Measurements from ENCODE around the gene CTDSPL. TPM values are rescaled to one million over a fixed set of nuclear protein-coding genes. Genes with fewer than 3 reads are reported as not detected.

The CTDSPL gene
- total and polyA plus RNA-seq, 5 donors from 2014 or later: 0.08 to 1.7 TPM; not detected in 3

- peak overlapping the region; percentile 81 for H3K4me3 ChIP-seq (ENCODE audit: low read depth, low read length)
- no peaks in the 10 kb centered on the region for H3K9me3 ChIP-seq (ENCODE audit: control insufficient read depth in 2 of 2, low read length in 2 of 2)
- Mint-ChIP-seq H3K4me1 (peaks cover 8 to 66% (median 41%) of the 10 kb centered on the region in 4 donors), H3K9me3 (no peaks in the 10 kb centered on the region), H3K4me3 (peak overlapping the region; percentile 86 to 96 (median 95)), H3K27ac (peak overlapping the region; percentile 94 to 97 (median 95)), H3K36me3 (peaks cover 9% of the 10 kb centered on the region), H3K27me3 (no peaks in the 10 kb centered on the region)
- H3K36me3 ChIP-seq (ENCODE audit: control insufficient read depth, insufficient read depth, low read length): peaks cover 2% of the 10 kb centered on the region
- H3K27ac ChIP-seq (ENCODE audit: insufficient read depth, low read length, poor library complexity, severe bottlenecking): peak overlapping the region; percentile 80
- no peaks in the 10 kb centered on the region for H3K27me3 ChIP-seq (ENCODE audit: control insufficient read depth, insufficient read depth, low read length)
- DNase-seq (no peak), ATAC-seq (ENCODE audit: low read depth in 2 of 2) (no peak)
- H3K4me1 ChIP-seq (ENCODE audit: control insufficient read depth, insufficient read depth, low read length, poor library complexity, severe bottlenecking): peaks cover 56% of the 10 kb centered on the region
These were observed 132.9 kb downstream of the CTDSPL start for GRCh38 chr3:37994639-37994972.

- H3K27me3 ChIP-seq (ENCODE audit: control insufficient read depth, insufficient read depth, low read length): no peaks in the 10 kb centered on the region
- no peaks in the 10 kb centered on the region for H3K9me3 Mint-ChIP-seq
- H3K27ac ChIP-seq (ENCODE audit: insufficient read depth, low read length, poor library complexity, severe bottlenecking): peak overlapping the region; percentile 47
- peaks cover 6% of the 10 kb centered on the region for H3K36me3 ChIP-seq (ENCODE audit: control insufficient read depth, insufficient read depth, low read length)
- ATAC-seq (ENCODE audit: low read depth in 2 of 2): no peak
- no peaks in the 10 kb centered on the region for H3K27me3 Mint-ChIP-seq
- peak overlapping the region; percentile 21 to 95 (median 79) for H3K27ac Mint-ChIP-seq
- peak in 2 of 3 donors; percentile 31 to 66 for DNase-seq
- H3K4me1 ChIP-seq (ENCODE audit: control insufficient read depth, insufficient read depth, low read length, poor library complexity, severe bottlenecking): peaks cover 56% of the 10 kb centered on the region
- H3K9me3 ChIP-seq (ENCODE audit: control insufficient read depth in 2 of 2, low read length in 2 of 2): no peaks in the 10 kb centered on the region
- H3K4me1 Mint-ChIP-seq: peaks cover 8 to 67% (median 47%) of the 10 kb centered on the region in 4 donors
- peak overlapping the region; percentile 29 to 96 (median 90) for H3K4me3 Mint-ChIP-seq
- peaks cover 9% of the 10 kb centered on the region for H3K36me3 Mint-ChIP-seq
- peak overlapping the region; percentile 81 for H3K4me3 ChIP-seq (ENCODE audit: low read depth, low read length)
These were observed 134.3 kb downstream of the CTDSPL start for GRCh38 chr3:37995652-37996641.

GRCh38 chr3:37996785-37997301 is 135.2 kb downstream of the CTDSPL start:
- DNase-seq: peak; percentile 69 to 88 (median 82)
- peak overlapping the region; percentile 67 to 86 (median 73) for H3K4me3 Mint-ChIP-seq
- Histone ChIP-seq H3K27ac (ENCODE audit: insufficient read depth, low read length, poor library complexity, severe bottlenecking) (peak overlapping the region; percentile 47), H3K9me3 (ENCODE audit: control insufficient read depth in 2 of 2, low read length in 2 of 2) (no peaks in the 10 kb centered on the region), H3K27me3 (ENCODE audit: control insufficient read depth, insufficient read depth, low read length) (no peaks in the 10 kb centered on the region), H3K4me3 (ENCODE audit: low read depth, low read length) (no peak overlapping the region), H3K36me3 (ENCODE audit: control insufficient read depth, insufficient read depth, low read length) (peaks cover 11% of the 10 kb centered on the region), H3K4me1 (ENCODE audit: control insufficient read depth, insufficient read depth, low read length, poor library complexity, severe bottlenecking) (peaks cover 56% of the 10 kb centered on the region)
- H3K36me3 Mint-ChIP-seq: peaks cover 9% of the 10 kb centered on the region
- H3K27me3 Mint-ChIP-seq: no peaks in the 10 kb centered on the region
- ATAC-seq (ENCODE audit: low read depth in 2 of 2): peak; percentile 67 to 68
- peaks cover 8 to 67% (median 47%) of the 10 kb centered on the region in 4 donors for H3K4me1 Mint-ChIP-seq
- H3K27ac Mint-ChIP-seq: peak overlapping the region; percentile 79 to 95 (median 95)
- no peaks in the 10 kb centered on the region for H3K9me3 Mint-ChIP-seq

GRCh38 chr3:37997342-37997741 is 135.7 kb downstream of the CTDSPL start:
- Histone ChIP-seq H3K27ac (ENCODE audit: insufficient read depth, low read length, poor library complexity, severe bottlenecking) (peak overlapping the region; percentile 86), H3K27me3 (ENCODE audit: control insufficient read depth, insufficient read depth, low read length) (no peaks in the 10 kb centered on the region), H3K4me1 (ENCODE audit: control insufficient read depth, insufficient read depth, low read length, poor library complexity, severe bottlenecking) (peaks cover 56% of the 10 kb centered on the region), H3K4me3 (ENCODE audit: low read depth, low read length) (no peak overlapping the region), H3K9me3 (ENCODE audit: control insufficient read depth in 2 of 2, low read length in 2 of 2) (no peaks in the 10 kb centered on the region), H3K36me3 (ENCODE audit: control insufficient read depth, insufficient read depth, low read length) (peaks cover 16% of the 10 kb centered on the region)
- peaks cover 8 to 70% (median 47%) of the 10 kb centered on the region in 4 donors for H3K4me1 Mint-ChIP-seq
- ATAC-seq (ENCODE audit: low read depth in 2 of 2) (no peak), DNase-seq (no peak)
- H3K4me3 Mint-ChIP-seq: no peak overlapping the region
- H3K27me3 Mint-ChIP-seq: no peaks in the 10 kb centered on the region
- H3K9me3 Mint-ChIP-seq: no peaks in the 10 kb centered on the region
- H3K27ac Mint-ChIP-seq: peak overlapping the region; percentile 79 to 95 (median 95)
- peaks cover 9% of the 10 kb centered on the region for H3K36me3 Mint-ChIP-seq

GRCh38 chr3:37997791-37998370 is 136.2 kb downstream of the CTDSPL start:
- no peaks in the 10 kb centered on the region for H3K9me3 Mint-ChIP-seq
- Histone ChIP-seq H3K4me3 (ENCODE audit: low read depth, low read length) (no peak overlapping the region), H3K36me3 (ENCODE audit: control insufficient read depth, insufficient read depth, low read length) (peaks cover 17% of the 10 kb centered on the region), H3K27ac (ENCODE audit: insufficient read depth, low read length, poor library complexity, severe bottlenecking) (peak overlapping the region; percentile 86), H3K27me3 (ENCODE audit: control insufficient read depth, insufficient read depth, low read length) (no peaks in the 10 kb centered on the region), H3K4me1 (ENCODE audit: control insufficient read depth, insufficient read depth, low read length, poor library complexity, severe bottlenecking) (peaks cover 56% of the 10 kb centered on the region), H3K9me3 (ENCODE audit: control insufficient read depth in 2 of 2, low read length in 2 of 2) (no peaks in the 10 kb centered on the region)
- ATAC-seq (ENCODE audit: low read depth in 2 of 2) (no peak), DNase-seq (no peak)
- peaks cover 9% of the 10 kb centered on the region for H3K36me3 Mint-ChIP-seq
- H3K4me3 Mint-ChIP-seq: peak overlapping the region in 3 of 4 donors; percentile 74 to 85 (median 83)
- peaks cover 8 to 70% (median 47%) of the 10 kb centered on the region in 4 donors for H3K4me1 Mint-ChIP-seq
- H3K27me3 Mint-ChIP-seq: no peaks in the 10 kb centered on the region
- H3K27ac Mint-ChIP-seq: peak overlapping the region; percentile 88 to 97 (median 91)

- Histone ChIP-seq H3K36me3 (ENCODE audit: control insufficient read depth, insufficient read depth, low read length) (peaks cover 17% of the 10 kb centered on the region), H3K4me3 (ENCODE audit: low read depth, low read length) (no peak overlapping the region), H3K27me3 (ENCODE audit: control insufficient read depth, insufficient read depth, low read length) (no peaks in the 10 kb centered on the region), H3K4me1 (ENCODE audit: control insufficient read depth, insufficient read depth, low read length, poor library complexity, severe bottlenecking) (peaks cover 40% of the 10 kb centered on the region), H3K9me3 (ENCODE audit: control insufficient read depth in 2 of 2, low read length in 2 of 2) (no peaks in the 10 kb centered on the region), H3K27ac (ENCODE audit: insufficient read depth, low read length, poor library complexity, severe bottlenecking) (no peak overlapping the region)
- peaks cover 3 to 65% (median 46%) of the 10 kb centered on the region in 4 donors for H3K4me1 Mint-ChIP-seq
- peak overlapping the region in 2 of 3 donors; percentile 48 to 78 for H3K27ac Mint-ChIP-seq
- DNase-seq (no peak), ATAC-seq (ENCODE audit: low read depth in 2 of 2) (no peak)
- peaks cover 14% of the 10 kb centered on the region for H3K36me3 Mint-ChIP-seq
- H3K4me3 Mint-ChIP-seq: peak overlapping the region in 3 of 4 donors; percentile 50 to 76 (median 57)
- H3K27me3 Mint-ChIP-seq: no peaks in the 10 kb centered on the region
- H3K9me3 Mint-ChIP-seq: no peaks in the 10 kb centered on the region
These were observed 138.2 kb downstream of the CTDSPL start for GRCh38 chr3:37999836-38000235.

- Mint-ChIP-seq H3K27me3 (no peaks in the 10 kb centered on the region), H3K9me3 (no peaks in the 10 kb centered on the region), H3K36me3 (peaks cover 14% of the 10 kb centered on the region), H3K4me1 (peaks cover 0 to 63% (median 43%) of the 10 kb centered on the region in 4 donors), H3K27ac (peak overlapping the region in 2 of 3 donors; percentile 29 to 85), H3K4me3 (no peak overlapping the region)
- Histone ChIP-seq H3K27ac (ENCODE audit: insufficient read depth, low read length, poor library complexity, severe bottlenecking) (no peak overlapping the region), H3K9me3 (ENCODE audit: control insufficient read depth in 2 of 2, low read length in 2 of 2) (no peaks in the 10 kb centered on the region), H3K4me3 (ENCODE audit: low read depth, low read length) (no peak overlapping the region), H3K4me1 (ENCODE audit: control insufficient read depth, insufficient read depth, low read length, poor library complexity, severe bottlenecking) (peaks cover 34% of the 10 kb centered on the region), H3K36me3 (ENCODE audit: control insufficient read depth, insufficient read depth, low read length) (peaks cover 17% of the 10 kb centered on the region), H3K27me3 (ENCODE audit: control insufficient read depth, insufficient read depth, low read length) (no peaks in the 10 kb centered on the region)
- ATAC-seq (ENCODE audit: low read depth in 2 of 2): no peak
- DNase-seq: no peak
These were observed 138.7 kb downstream of the CTDSPL start for GRCh38 chr3:38000242-38000916.
